Activated CD4-positive, alpha-beta T cell treated with anti-CD3 and anti-CD28 coated beads, Interleukin-2, amount 50 U/mL, for 24 hours (primary cell): Measurements from ENCODE around the gene STOM.

Experiments
- DNase-seq, 2 donors: peaks; one replicate each; pipeline ENCODE4 v3.0.0-alpha.2; 2020; ENCODE audit warnings: low read depth in 1 of 2, low spot score in 1 of 2

The STOM gene

GRCh38 chr9:121323449-121324151, 46.5 kb downstream of the STOM start:
- no peak for DNase-seq

GRCh38 chr9:121322737-121323448, 47.2 kb downstream of the STOM start:
- no peak for DNase-seq

DNA sequence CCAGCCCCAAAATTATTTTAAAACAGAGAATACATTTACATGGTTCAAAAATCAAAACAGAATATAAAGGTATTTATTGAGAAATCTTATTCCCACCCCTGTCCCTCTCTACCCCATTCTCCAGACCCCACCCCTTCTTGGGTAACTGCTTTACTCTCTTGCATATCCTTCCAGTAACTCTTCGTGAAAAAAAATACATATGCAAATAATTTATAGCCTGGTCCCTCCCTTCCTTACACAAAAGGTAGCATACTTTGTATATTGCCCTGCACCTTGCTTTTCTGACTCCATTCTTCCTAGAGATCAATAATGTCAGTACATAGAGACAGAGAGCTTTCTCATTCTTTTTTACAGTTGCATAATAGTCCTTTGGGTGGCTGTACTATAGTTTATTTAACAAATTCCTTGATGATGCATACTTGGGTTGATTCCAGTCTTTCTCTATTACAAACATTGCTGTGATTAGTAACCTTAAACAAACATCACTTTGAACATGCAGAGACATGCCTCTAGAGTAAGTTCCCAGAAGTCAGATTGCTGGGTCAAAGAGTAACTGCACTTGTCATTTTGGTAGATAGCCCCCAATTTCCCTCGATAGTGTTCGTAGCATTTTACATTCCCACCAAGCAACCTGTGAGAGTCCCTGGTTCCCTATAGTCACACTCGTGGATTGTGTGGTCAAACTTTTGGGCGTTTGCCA, 47.9 kb downstream of the STOM start:
- no peak for DNase-seq

DNA sequence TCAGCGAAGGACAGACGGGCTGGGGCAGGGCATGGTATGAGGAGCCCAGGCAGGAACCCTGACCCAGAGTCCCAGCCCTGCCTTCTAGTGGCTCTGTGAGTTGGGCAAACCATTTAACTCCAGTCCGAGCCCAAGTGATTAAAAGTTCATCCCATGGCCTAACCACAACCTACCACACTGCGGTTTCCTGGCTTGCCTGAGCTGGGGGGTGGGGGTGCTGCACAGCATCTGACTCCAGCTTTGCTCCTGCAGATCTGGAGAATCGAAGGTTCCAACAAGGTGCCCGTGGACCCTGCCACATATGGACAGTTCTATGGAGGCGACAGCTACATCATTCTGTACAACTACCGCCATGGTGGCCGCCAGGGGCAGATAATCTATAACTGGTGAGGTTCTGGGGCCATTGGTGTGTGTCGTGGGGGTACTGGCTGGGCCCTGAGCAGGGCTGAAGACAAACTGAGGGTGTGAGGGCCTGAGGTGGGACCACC, 49.0 kb downstream of the STOM start:
- DNase-seq, result no peak

GRCh38 chr9:121319383-121319780, 50.7 kb downstream of the STOM start:
- DNase-seq, result no peak

DNA sequence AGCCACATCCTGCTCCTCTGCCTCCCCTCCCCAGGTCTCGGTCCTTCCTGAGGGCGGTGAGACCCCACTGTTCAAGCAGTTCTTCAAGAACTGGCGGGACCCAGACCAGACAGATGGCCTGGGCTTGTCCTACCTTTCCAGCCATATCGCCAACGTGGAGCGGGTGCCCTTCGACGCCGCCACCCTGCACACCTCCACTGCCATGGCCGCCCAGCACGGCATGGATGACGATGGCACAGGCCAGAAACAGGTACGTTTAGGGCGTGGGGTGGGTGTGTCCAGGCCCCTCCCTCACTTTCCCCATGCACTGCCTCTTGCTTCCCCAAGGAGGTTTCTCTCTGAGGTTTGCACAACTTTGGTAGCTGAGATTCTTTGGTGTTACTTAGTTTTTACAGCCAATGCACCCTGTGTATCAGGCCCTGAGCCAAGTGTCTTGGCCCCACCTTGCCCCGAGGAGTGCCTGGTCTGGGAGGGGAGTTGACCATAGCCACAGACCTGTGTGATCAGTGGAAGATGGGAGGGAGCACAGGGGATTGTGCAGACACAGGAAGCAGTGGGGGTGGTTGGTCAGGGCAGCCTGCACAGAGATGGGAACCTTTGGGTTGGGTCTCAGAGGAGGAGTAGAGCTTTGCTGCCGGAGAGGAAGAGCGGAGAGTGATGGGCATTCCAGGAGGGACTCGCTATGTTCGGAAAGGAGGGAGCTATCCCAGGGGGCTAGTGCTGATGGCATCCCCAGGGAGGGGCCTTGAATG, 51.2 kb downstream of the STOM start:
- no peak for DNase-seq

DNA sequence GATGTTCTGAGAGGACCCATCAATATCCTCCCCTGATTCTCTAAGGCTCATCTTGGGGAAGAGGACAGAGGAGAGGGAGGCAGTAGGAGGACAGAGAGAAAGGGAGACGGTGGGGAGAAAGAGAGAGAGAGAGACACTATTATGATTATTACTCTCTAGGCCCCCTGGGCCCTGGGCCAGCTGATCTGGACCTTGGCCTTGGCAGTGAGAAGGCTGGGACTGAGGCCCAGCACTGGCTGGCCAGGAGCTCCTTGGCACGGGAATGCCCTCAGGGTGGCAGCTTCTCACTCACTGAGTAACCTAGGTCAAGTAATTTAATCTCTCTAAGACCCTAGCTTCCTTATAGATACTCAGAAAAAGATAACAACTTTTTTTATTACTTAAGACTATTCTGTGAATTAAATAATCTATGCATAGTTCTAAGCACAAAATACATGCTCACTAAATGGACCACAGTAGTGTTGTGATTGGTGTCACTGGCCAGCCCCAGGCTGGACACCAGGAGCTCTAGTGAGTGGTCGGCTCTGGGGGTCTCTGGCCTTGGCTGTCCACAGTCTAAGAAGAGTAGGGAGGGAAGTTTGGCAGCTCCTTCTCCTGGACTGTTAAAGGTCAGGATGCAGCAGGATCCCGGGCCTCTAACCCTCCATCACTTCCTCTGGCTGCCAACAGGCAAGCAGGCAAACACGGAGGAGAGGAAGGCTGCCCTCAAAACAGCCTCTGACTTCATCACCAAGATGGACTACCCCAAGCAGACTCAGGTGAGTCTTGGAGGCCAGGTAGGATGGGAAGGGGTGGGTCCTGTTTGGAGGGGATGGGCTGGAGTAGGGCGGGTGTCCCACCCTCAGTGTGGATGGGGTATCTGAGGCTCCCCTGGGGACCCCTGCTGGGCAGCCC, 52.1 kb downstream of the STOM start:
- DNase-seq, result no peak

GRCh38 chr9:121316852-121317373, 53.1 kb downstream of the STOM start:
- no peak for DNase-seq

DNA sequence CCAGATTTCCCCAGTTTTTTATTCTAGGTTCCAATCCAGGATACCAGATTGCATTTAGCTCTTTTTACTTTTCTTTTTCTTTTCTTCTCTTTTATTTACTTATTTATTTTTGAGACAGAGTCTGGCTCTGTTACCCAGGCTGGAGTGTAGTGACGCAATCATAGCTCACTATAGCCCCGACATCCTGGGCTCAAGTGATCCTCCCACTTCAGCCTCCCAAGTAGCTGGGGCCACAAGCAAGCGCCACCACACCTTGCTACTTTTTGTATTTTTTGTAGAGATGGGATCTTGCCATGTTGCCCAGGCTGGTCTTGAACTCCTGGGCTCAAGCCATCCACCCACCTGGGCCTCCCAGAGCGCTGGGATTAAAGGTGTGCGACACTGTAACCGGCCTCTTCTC, 53.7 kb downstream of the STOM start:
- no peak for DNase-seq

GRCh38 chr9:121313458-121314152, 56.4 kb downstream of the STOM start:
- DNase-seq, result no peak

DNA sequence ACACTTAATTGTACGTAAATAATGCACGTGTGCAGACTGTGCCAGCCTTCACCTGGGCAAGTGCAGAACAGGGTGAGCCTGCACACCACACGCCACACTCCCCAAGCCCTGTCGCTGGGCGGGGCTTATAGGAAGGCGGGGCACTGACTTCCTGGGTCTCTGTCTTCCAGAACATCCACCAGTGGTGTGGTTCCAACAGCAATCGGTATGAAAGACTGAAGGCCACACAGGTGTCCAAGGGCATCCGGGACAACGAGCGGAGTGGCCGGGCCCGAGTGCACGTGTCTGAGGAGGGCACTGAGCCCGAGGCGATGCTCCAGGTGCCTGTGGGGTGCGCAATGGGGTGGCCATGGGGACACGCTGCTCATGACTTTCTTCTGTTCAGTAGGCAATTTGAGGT, 57.9 kb downstream of the STOM start:
- no peak for DNase-seq

- DNase-seq, result no peak
Measured at GRCh38 chr9:121310571-121310970, 59.5 kb downstream of the STOM start.

- no peak for DNase-seq
Measured at GRCh38 chr9:121309833-121310425, 60.1 kb downstream of the STOM start.

DNA sequence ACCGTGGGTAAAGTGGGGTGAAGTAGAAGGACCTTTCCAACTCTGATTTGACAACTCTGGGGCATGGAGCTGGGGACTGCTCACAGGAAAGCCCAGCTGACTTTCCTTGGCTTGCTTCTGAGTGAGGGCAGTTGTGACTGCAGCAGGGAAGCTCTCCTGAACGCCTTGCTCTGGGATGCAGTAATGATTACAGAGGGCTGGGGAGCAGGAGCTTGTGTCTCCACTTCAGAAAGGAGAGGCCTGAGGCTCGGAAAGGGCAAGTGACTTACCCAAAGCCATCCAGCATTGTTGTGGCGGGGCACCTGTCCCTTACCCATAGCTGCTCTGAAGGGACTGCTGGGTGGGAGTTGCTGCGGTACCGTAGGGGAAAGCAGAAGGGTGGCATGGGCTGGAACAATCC, 60.9 kb downstream of the STOM start:
- DNase-seq, result no peak

GRCh38 chr9:121308765-121309164, 61.3 kb downstream of the STOM start:
- DNase-seq, result no peak

DNA sequence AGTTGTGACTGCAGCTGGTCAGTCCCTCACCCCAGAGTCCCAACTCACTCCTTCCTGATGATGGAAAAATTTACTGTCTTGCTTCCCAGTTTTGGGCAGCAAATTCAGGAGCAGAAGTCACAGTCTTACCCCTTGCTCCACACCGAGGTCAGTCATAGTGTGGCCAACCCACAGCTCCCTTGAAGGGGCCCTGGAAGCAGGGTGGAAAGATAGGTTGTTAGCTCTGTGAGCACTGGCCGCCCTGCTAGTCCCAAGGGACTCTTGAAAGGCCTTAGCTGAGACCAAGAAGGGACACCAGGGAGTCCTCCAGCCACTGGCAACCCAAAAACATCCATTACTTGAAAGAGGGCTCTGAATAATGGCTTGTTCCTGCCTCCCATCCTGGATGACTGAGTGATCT, 62.1 kb downstream of the STOM start:
- DNase-seq, result no peak

DNA sequence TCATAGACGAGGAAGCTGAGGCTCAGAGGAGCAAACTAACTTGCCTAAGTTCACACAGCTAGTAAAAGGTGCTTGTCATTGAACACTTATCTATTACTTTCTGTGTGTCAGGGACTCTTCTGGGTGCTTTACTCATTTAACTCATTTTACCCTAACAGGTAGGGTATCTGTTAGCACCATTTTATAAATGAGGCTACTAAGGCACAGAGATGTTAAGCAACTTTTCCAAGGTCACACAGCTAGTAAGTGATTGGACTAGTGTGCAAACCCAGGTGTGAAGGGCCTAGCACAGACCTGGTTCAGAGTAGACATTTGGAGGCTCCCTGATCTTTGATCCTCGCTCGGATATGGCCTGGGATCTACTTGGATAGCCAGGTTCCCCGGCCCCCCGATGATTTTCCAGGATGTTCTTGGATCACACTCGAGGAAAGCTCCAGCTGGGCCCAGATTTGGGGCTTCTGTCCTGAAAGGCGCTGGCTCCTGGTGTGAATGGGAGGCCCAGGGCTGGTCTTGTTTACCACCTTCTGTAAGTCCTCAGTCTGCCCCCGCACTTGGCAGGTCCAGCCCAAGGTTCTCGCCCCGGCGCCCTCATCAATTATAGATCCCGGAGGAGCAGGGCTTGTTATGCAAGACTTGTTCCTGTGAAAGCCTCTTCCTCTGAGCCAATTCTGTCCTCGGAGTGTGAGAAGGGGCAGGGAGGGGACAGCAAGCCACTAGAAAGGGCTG, 64.6 kb downstream of the STOM start:
- DNase-seq, result no peak

- DNase-seq, result no peak
Measured at GRCh38 chr9:121304707-121305106, 65.3 kb downstream of the STOM start.
